GM21529 (cell line): ENCODE data around the gene ABCC11.
"Not testable (repeated sequence)": the region's sequence is repeated elsewhere in the genome, so short reads cannot be mapped to it uniquely, and the experiment has no call there.

Experiments
- ATAC-seq: cut with Tn5 transposase; IDR thresholded peaks from one replicate; pipeline ENCODE4 v1.9.1; 2021; ENCODE audit not compliant: unreplicated experiment

The ABCC11 gene

DNA sequence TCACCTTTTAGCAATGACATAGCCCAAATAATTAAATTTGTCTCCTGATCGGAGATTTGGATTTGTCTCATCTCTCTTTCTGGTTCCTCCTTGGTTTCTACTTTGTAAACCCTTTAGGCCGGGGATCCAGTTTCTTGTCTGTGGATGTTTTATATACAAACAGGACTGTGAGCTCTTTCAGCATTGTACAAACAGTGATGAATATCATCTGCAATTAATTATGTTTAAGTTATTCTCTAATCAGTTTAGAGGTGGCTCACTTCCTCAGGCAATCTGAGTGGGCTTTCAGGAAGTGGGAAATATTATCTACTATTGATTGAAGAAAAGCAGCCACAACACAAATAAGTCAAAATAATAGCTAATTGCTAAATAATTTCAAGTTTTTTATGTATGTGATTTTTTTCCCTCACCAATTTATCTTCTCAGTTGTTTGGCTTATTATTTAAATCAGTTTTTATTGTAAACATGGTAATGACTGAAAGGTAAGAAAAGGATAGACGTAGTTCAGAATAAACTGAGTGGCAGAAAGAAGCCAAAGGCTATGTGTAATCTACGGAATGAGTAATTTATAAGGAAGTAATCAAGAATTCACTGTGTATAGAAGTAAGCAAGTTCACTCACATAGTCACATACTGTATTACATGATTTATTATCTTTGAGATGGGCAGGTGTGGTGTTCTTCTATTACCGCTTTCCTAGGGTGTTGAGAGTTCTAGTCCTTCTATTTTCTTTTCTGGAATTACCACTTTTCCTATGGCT lies 3.4 kb upstream of the ABCC11 start:
- ATAC-seq, result no peak

DNA sequence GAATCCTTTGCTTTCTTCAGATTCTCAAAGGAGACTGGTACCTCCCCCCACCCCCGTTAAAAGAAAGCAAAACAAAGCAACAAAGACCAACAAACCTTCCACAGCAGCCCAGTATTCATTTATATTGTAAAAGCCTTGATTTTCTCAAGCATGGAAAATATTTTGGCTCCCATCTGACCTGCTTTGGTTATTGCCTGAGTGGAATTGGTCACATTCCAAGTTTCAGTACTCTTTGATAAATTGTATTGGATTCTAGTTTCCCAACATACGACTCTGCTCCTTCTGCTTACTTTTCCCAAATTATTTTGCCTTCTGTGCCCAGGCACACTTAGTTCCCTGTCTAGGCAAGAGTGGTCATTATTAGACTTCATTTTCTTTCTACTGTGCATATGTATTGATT lies 1.3 kb downstream of the ABCC11 start:
- ATAC-seq, result no peak

DNA sequence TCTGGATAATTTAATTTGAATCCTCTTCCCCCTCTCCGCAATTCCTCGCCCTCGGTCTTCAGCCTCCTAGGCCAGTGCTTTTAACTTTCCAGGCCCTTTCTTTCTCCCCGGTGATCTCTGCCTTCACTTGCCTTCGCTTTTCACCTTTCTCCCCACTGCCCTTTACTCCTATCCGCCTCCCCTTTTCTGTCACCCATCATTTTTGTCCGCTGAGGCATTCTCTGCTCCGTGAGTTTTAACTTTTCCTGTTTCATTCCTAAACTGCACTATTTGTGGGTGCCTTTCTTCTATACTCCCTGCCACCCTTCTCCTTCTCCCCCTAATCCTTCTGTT lies 2.5 kb downstream of the ABCC11 start:
- no peak for ATAC-seq

GRCh38 chr16:48244080-48244862 lies 3.1 kb downstream of the ABCC11 start, which contains the start of gene LONP2:
Gene LONP2 (plus strand): TSS chr16:48244300. CDS start chr16:48244389, 89 bp downstream.
- ATAC-seq, result peak; percentile 98

- not testable (repeated sequence) for ATAC-seq
Measured at GRCh38 chr16:48240147-48240546, 7.2 kb downstream of the ABCC11 start.

DNA sequence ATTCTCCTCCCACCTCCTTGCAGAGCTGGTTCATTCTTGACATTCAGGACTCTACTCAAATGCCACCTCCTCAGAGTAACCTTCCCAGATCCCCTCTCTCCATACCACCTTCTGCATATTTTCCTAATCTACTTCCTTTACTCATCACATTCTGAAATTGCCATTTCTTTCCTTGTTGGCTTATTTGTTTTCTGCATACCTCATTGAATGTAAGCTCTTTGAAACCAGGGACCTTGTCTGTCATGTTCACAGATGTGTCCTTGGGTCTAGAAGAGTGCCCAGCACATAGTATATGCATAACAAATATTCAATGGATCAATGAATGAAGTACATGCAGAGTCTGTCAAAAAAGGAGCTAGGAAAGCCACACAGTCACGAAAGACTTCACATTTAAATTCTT lies 11.1 kb downstream of the ABCC11 start:
- ATAC-seq, result no peak

- no peak for ATAC-seq
Measured at GRCh38 chr16:48235556-48236136, 11.7 kb downstream of the ABCC11 start.

GRCh38 chr16:48235058-48235555 lies 12.2 kb downstream of the ABCC11 start:
- no peak for ATAC-seq

DNA sequence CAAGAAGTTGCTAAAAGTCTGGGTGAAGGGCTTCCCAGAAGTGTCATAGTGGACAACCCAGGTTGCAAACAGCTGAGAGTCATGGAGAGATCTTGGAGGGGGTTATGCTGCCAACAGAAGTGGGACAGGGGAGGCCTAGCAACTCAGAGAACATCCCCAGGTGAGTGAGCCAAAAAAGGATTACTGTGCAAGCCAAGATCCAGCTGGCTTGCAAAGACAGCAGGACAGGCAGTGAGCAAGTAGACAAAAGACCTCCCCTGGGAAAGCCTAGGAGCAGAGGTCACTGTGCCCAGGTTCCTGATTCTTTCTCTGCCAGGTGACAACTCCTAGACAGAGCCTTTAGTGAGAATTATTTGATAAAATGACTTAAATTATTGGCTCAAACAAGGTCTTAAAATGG lies 12.7 kb downstream of the ABCC11 start:
- ATAC-seq, result no peak

DNA sequence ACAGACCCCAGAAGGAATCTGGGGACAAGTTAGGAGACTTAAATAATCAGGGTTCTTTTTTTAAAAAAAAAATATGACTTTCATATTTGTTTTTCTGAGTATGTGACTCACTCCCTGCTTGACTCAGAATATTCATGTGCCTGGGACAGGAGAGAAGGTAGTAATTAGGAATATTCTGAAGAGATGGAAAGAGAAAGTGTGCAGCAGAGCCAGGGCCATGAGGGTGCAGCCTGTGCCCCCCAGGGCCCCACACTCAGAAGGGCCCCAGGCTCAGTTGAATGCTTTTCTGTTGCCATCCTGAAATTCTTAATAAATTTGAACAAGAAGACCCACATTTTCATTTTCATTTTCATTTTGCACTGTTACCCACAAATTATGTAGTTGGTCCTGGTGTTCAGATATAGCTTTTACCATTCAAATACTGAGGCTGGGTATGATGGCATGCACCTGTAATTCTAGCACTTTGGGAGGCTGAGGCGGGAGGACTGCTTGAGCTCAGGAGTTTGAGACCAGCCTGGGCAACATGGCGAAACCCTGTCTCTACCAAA lies 14.8 kb downstream of the ABCC11 start:
- ATAC-seq, result no peak

DNA sequence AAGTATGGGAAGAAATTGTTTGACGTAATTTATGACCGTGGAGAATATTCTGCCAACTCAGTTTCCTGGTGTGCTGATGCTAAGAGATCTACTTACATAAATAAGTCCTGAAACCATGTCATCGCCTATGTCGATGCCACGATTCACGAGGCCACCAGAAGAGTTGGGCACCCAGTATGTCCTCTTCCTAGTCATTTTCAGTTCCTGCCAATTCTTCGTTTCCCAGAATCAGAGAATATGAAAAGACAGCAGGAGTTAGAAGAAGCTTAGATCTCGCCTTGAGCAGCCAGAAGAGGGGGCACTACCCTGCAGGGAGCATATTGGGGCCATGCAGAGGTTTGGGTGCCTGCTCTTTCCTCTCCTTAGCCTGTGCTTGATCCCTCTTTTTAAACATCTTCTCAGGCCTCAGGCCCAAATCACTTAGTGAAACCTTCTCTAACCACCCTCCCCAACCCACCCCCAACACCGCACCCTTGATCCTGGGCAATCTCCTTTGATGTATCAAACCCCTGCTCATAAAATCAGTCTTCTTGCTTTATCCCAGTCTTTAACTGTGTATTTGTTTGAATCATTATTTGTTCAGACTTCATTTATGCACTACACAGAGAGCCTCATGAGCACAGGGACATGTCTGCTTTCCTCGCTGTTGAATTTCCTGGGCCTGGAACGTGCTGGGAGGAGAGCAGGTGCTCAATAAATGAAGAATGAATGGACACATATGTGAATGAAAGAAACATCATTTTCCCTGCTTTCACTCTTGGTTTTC lies 15.4 kb downstream of the ABCC11 start:
- ATAC-seq, result peak; percentile 83

GRCh38 chr16:48225456-48225855 lies 21.9 kb downstream of the ABCC11 start:
- no peak for ATAC-seq

DNA sequence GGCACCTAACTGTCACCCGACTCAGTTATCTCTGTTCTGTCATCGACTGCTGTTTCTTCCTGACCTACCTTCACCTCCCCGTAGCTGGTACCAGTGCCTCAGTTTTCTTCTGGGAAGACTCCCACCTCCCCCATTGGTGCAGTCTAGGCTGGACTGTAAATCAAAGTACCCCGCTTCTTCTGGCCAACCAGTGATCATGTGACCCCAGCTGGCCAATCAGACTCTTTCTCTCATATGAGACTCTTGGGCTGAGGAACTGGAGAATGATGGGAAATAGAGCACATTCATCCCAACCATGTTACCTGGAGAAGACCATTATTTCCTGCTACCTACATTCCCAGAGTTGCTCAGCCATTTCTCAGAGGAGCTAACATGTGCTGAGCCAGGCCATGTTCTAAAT lies 23.8 kb downstream of the ABCC11 start:
- no peak for ATAC-seq

GRCh38 chr16:48220891-48221290 lies 26.4 kb downstream of the ABCC11 start:
- no peak for ATAC-seq

DNA sequence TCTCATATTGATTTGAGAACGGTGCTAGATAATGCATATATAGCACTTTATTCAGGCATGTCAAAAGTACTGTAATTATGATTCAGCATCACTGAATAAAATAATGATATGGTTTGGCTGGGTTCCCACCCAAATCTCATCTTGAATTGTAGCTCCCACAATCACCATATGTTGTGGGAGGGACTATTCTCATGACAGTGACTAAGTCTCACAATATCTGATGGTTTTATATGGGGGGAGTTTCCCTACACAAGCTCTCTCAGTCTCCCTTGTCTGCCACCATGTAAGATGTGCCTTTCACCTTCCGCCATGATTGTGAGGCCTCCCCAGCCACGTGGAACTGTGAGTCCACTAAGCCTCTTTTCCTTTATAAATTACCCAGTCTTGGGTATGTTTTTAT lies 28.9 kb downstream of the ABCC11 start:
- ATAC-seq, result no peak

DNA sequence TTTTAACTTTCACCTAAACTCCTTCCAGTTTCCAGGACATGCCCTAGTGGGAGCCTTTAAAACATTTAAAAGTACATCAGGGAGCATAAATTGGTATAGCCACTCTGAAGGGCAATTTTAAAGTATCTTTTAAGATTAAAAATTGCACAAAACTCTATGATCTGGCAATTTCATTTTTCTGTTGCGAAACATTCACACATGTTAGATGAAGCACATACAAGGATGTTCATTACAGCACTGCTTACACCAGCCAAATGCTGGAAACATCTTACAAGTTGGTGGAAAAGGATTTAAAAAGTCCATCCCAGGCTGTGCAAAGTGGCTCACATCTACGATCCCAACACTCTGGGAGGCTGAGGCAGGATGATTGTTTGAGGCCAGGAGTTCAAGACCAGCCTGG lies 29.6 kb downstream of the ABCC11 start:
- ATAC-seq, result no peak

DNA sequence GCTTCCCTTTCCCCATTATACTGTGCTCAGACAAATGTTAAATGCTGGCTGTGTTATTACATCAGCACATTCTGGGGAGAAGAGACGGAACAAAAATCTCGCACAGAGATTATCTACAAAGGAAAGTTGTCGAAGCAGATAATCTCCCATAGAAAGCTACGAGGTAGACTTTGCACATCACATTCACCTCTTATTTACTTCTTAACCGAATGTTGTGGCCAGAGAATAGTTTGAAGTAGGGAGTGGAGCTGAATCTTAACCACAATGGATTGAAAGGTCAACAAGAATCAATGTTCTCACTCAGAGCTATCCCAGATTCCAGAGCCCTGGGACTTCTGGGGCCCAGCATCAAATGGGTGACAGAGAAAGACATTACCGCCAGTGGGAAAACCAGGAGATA lies 31.6 kb downstream of the ABCC11 start:
- no peak for ATAC-seq

- ATAC-seq, result no peak
Measured at GRCh38 chr16:48212033-48212432, 35.3 kb downstream of the ABCC11 start.

- ATAC-seq, result no peak
Measured at GRCh38 chr16:48210747-48211146, 36.6 kb downstream of the ABCC11 start.

GRCh38 chr16:48206594-48207242 lies 40.6 kb downstream of the ABCC11 start:
- no peak for ATAC-seq

- ATAC-seq, result no peak
Measured at GRCh38 chr16:48204825-48205151, 42.6 kb downstream of the ABCC11 start.
